HG03095 (cell line): ENCODE data around the gene CDH4.

Source experiments
- ATAC-seq: cut with Tn5 transposase; IDR thresholded peaks from one replicate; pipeline ENCODE4 v1.9.1; 2021; ENCODE audit warnings: moderate library complexity; ENCODE audit not compliant: unreplicated experiment

Gene CDH4

GRCh38 chr20:61888101-61888865 lies 636.2 kb downstream of the CDH4 start:
- no peak for ATAC-seq

GRCh38 chr20:61889659-61890058 lies 637.6 kb downstream of the CDH4 start:
- ATAC-seq = no peak

GRCh38 chr20:61890210-61890609 lies 638.1 kb downstream of the CDH4 start:
- no peak for ATAC-seq

- ATAC-seq = no peak
Observed at GRCh38 chr20:61891476-61891875, 639.4 kb downstream of the CDH4 start.

- no peak for ATAC-seq
Observed at GRCh38 chr20:61891916-61892649, 640.0 kb downstream of the CDH4 start.

- ATAC-seq = no peak
Observed at GRCh38 chr20:61895016-61895415, 643.0 kb downstream of the CDH4 start.

GRCh38 chr20:61895686-61896057 lies 643.6 kb downstream of the CDH4 start:
- no peak for ATAC-seq

- no peak for ATAC-seq
Observed at GRCh38 chr20:61896058-61896961, 644.2 kb downstream of the CDH4 start.

GRCh38 chr20:61897401-61898295 lies 645.6 kb downstream of the CDH4 start:
- no peak for ATAC-seq

- ATAC-seq = no peak
Observed at GRCh38 chr20:61898405-61898804, 646.3 kb downstream of the CDH4 start.

GRCh38 chr20:61900011-61900944 lies 648.2 kb downstream of the CDH4 start:
- ATAC-seq = no peak

- no peak for ATAC-seq
Observed at GRCh38 chr20:61900945-61901293, 648.9 kb downstream of the CDH4 start.

- ATAC-seq = no peak
Observed at GRCh38 chr20:61901392-61902220, 649.5 kb downstream of the CDH4 start.

GRCh38 chr20:61902221-61902869 lies 650.3 kb downstream of the CDH4 start:
- no peak for ATAC-seq

GRCh38 chr20:61903575-61904340 lies 651.7 kb downstream of the CDH4 start:
- no peak for ATAC-seq

- ATAC-seq = no peak
Observed at GRCh38 chr20:61904456-61904855, 652.4 kb downstream of the CDH4 start.

- ATAC-seq = no peak
Observed at GRCh38 chr20:61905781-61906523, 653.9 kb downstream of the CDH4 start.
